Suppressor macrophage (primary cell): ENCODE data around the gene KCNH4.
"Not testable (repeated sequence)": the region's sequence is repeated elsewhere in the genome, so short reads cannot be mapped to it uniquely, and the experiment has no call there.

Source experiments
- DNase-seq, 4 experiments: peaks; one replicate each; pipeline ENCODE4 v3.0.0-alpha.2; 2020 to 2022

Gene KCNH4

DNA sequence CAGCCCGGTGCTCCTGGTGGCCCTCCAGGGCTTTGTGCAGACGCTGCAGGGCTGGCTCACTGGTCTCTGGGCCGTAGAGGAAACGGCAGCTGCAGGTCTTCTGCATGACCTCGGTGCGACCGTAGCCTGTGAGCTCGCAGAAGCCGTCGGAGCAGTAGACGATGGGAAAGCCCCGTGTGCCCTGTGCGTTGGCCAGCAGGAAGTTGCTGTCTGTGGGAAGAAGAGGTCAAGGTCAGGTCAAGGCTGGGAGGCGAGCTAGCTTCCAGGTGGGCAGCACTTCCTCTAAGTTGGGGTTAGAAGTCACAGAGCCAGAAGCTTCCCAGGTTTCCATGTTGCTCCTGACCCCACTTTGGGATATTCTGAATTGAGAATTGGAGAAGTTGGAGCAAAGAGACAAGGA is 2.1 kb downstream of the KCNH4 start:
- DNase-seq: peak; percentile 82 to 91 (median 90)

DNA sequence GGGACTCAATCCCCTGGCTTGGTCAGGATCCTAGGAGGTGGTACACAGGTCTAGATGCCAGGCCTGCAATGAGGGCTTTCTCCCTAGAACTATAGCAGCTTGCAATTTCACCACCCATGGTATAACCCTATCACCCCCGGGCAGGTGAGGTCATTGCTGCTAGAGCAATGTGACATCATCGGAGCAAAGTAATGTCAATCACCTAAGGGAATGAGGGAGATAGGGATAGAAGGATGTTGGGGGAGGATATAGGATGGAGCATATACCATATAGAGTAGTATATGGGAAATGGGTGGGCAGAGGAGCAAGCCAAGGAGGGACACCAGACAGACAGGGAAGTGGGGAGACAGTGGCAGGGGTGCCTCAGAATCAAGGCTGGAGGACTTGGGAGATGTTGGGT is 3.3 kb downstream of the KCNH4 start:
- DNase-seq: peak in 2 of 4 experiments; percentile 39 to 43

DNA sequence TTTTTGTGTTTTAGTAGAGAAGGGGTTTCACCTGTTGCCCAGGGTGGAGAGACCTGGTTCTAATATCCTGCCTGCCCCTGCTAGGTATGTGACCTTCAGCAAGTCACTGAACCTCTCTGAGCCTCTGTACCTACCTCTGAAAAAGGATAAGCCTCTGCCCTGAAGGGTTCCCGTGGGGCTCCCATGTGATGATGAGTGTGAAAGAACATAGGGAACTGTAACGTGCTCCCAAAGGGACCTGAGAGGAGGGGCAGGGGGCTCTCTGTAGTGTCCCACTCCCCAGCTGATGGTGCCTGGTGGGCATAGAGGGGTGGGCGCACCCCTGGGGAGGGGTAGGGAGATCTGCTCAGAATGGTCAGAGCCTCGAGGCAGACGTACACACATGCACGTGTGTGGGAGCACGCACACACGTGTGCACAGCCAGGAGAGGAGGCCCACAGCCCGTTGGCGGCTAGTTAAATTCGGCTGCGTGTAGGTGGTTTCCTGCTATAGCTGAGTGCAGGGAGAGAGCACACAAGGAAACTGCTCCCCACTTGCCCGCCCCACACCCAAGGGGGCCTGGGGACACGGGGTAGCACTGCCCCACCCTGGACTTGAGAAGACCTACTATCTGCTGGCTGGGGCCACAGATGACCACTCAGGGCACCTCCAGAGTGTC is 6.7 kb downstream of the KCNH4 start:
- peak in 1 of 4 experiments; percentile 17 for DNase-seq

DNA sequence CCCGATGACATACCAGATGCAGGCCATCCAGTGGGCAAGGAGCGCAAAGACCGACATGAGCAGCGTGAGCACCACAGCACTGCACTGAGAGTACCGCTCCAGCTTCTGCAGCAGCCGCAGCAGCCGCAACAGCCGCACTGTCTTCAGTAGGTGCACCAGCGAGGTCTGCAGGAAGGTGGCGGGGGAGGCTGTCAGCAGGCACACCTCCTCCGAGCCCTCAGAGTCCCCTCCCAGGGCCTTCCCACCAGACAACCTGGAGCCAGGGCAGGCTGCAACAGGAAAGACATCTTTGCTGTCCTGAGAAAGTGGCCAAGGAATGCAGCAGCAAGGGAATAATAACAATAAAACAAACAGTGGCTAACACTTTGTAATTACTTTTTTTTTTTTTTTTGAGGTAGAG is 9.1 kb downstream of the KCNH4 start:
- DNase-seq: no peak

DNA sequence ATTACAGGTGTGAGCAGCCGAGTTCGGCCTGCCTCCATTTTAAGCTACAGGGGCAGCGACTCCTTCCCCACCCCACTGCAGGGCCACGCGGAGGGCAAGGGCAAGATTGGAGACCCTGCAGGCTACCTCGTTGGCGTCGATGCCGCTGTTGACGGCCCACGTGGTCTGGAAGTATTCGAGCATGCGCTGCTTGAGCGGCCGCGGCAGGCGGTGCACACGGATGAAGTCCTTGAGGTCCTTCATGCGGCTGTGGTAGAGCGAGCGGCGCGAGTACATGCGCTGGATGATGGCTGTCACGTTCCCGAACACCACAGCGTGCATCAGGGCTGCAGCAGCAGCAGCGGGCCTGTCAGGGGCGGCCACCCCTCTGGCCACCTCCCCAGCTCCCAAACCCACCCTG is 11.6 kb downstream of the KCNH4 start:
- DNase-seq: no peak

DNA sequence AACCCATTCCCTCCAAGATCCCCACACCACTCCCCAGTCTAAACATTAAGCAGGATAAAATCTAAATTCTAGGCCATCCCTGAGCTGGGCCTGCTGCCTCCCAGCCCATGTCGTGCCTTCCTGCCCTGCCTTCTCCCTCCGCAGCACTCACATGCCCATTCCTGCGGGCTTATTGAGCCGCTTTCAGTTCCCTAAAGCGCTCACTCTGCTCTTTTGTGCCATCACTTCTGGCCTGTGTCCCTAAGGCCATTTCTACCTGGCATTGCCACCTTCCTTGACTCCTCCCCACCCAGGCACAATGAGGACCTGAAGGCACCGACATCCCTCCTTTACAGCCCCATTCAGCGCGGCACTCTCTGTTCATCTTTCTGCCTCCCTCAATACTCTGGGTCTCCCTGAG is 13.1 kb downstream of the KCNH4 start:
- peak; percentile 52 to 81 (median 72) for DNase-seq

DNA sequence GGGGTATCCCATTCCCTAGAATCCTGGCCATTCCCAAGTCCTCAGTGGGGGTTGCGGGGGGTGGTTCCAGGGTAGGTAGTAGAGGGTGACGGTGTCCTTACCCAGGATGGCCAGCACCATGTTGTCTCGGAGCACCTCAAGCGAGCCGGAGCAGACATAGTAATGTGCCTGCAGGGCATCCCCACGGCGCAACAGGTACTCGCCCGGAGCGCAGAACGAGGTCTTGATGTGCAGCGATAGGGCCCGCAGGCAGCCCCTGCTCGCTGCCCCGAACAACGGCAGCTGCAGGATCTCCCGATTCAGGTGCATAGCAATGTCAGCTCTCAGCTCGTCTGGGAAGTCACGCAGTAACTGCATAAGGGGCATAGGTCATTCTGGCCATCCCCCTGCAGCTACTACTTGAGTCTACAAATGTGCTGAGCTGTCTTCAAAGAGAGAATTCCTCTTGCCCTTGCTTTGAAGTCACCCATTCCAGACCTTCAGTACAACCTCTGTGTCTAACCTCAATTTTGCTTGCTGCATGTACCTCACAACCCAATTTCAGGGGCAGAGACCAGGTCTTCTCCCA is 14.7 kb downstream of the KCNH4 start:
- DNase-seq: peak in 1 of 4 experiments; percentile 7

DNA sequence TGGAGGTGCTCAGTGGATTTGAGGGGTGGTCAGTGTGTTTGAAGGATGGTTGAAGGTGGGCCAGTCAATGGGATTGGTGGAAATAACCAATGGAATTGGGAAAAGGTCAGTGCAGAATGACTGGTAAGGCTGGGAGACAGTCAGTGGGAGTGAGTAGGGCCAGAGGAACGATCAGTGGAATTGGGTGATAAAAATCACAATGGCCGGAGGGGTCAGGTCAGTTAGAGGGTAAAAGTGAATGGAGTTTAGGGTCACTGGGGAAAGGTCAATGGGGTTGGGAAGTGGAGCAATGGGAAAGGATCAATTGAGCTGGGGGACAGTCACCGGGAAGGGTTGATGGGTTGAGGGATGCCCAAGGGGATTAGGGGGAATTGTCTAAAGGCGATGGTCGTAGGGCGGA is 15.2 kb downstream of the KCNH4 start:
- DNase-seq: no peak

DNA sequence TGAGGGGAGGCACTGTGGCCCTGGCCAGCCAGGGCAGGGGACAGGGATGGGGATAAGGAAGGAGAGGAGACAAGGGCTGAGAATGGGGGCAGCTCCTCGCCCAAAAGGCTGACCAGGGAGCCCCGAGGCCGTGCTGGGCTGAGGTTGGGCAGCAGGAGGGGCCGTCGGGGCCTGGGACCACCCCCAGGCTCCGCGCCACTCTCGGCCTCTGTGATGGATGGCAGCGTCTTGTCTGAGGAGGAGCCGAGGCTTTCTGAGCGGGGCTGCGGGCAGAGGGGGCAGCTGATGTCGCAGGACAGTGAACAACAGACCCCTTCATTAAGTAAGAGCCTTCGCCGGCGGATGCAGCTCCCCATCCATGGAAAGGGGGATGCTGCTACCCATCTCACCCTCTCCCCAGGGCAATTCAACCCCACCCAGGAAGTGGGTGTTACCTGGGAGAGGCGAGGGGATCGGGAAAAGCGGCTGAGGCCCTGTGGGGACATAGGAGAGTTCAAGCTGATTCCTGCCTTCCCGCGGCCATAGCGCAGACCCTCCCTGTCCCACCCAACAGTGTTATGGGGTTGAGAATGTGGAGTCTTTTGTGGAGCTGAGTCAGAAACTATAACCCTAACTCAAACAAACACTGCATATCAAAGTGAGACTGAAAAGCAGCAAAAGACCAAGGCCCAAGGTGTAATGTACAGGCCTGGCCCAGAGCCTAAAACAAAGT is 17.1 kb downstream of the KCNH4 start:
- no peak for DNase-seq

DNA sequence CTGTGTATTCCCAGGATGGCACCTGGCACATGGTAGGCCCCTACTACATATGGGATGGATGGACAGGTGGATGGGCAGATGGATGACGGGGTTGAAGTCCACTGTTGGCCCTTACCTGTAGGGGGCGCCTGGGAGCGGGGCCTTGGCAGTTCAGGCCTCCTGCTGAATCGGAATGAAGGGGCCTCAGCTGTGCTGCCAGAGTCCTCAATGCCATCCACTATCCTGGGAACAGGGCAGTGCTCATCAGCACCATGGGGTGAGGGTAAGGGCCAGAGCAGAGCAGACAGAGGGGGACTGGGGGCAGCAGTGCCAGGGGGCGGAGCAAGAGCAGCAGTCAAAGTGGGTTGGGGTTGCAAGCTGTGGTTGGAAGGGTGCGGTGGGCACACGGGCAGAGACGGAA is 17.8 kb downstream of the KCNH4 start:
- DNase-seq: peak in 2 of 4 experiments; percentile 24 to 58

DNA sequence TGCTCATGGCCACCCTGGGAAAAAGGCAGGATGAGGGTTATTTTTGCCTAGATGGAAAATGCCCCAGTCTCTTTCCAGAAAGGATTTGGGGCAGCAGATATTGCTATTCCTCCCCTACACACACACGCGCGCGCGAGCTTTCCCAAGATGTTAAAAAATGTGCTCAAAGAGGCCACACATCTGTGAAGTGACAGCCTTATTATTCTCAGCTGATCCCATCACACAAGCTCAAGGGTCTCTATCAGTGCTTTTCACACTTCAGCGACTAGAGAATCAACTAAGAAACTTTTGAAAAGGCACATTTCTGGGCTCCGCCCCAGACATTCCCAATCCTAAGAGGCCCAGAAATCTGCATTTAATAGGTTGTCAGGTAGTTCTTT is 20.4 kb downstream of the KCNH4 start:
- no peak for DNase-seq

DNA sequence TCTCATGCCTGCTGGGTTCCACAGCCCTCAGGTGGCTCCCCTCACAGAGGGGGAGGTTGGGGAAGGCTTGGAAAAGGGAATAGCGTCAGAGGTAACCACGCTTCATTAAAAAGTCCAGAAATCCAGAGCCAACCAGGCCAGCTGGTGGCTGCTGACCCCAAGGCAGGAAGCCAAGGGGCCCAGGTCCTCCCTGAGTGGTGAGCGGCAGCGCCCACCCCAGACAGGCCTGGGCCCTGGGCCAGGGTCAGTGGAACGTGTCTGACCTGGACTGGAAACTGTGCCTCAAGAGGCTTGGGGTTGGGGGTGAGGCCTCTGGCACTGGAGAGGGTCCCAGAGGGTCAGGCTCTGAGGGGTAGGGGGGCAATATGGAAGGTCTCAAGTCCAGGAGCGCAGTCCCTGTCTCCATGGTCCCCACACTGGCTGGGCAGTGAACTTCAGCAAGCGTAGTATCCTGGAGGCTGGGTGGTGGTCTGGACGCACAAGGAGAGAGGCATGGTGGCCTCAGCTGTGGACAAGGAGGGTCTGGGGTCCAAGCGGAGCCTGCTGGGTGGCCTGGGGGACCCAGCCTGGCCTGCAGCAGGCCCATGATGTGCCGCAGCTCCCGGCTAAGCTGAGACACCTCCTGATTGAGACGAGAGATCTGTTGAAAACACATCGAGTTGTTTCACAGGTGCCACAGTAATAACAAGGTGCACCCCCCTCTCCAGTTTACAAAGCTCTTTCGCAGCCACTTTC is 21.0 kb downstream of the KCNH4 start:
- no peak for DNase-seq

DNA sequence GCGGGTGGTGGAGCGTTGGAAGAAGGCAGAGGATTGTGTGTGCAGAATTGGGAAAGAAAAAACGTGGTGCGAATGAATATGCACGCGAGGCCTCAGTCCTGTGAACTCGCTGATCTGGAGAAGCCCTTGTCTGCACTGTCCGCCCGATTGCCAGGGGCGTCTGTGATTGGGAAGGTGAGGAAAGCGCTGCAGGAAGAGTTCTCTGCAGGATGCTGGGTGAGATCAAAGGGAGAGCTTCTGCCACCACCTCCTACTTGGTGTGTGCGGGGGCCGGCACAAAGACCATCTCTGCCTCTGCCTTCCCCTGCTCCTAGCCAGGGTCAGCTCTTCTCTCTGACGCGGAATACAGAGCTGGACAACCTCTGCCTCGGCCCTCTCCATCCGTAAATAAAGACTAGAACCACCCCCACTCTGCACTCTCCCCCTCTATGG is 25.3 kb downstream of the KCNH4 start:
- no peak for DNase-seq

DNA sequence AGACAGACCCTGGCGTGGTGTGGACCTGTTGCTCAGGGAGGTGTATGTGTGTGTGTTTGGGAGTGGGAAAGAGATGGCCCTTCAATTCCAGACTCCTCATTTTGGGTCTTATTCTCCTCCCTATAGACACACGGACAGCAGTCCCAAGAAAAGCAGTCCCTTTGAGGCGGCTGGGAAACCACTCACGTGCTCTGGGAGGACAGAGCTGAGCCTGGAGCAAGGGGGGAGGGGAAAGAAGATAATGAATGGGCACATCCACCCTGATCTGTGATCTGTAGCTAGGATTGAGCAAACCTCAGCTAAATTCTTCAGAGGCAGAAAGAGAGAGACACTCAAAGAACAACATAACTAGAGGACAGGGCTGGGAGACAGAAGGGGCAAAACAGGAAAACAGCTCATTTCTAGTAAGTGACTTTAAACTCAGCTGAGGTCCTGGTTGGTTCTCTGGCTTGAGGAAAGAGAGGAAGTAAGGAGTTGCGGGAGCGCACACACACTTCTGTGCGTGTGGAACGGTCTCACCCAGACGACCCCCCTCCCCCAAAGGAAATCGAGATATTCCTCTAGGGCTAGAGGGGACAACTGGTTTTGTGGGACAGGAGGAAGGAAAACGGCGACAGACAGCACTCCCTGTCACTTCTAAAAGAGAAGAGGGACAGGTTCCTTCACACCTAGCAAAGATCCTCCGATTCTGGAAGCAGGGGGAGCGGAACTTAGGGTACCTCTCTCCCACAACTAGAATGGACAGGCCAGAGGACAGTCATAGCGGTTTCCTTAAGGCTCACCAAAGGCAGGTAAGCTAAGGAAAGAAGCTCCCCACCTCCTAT is 26.8 kb downstream of the KCNH4 start:
- peak; percentile 61 to 75 (median 69) for DNase-seq

DNA sequence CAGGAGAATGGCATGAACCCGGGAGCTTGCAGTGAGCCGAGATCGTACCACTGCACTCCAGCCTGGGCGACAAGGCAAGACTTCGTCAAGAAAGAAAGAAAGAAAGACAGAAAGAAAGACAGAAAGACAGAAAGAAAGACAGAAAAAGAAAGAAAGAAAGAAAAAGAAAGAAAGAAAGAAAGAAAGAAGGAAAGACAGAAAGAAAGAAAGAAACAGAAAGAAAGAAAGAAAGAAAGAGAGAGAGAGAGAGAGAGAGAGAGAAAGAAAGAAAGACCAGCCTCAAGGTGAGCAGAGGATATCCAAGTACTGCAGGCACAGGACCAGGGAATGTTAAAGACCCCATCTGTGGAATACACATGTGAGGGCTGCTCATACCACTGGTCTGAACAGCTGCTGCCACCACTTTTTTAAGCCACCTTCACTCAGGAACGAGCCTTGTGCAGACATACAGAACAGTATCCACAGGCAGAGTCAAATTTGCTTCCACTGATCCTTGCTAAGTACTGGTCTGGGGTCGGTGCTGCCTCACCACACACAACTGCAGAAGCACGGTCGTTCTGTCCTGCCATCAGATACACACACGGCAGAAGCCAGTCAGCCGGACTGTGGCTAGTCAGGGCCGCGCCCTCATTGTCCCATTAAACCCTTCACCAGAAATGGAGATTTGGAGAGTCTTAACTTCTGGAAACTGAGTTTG is 33.9 kb downstream of the KCNH4 start:
- DNase-seq: no peak

DNA sequence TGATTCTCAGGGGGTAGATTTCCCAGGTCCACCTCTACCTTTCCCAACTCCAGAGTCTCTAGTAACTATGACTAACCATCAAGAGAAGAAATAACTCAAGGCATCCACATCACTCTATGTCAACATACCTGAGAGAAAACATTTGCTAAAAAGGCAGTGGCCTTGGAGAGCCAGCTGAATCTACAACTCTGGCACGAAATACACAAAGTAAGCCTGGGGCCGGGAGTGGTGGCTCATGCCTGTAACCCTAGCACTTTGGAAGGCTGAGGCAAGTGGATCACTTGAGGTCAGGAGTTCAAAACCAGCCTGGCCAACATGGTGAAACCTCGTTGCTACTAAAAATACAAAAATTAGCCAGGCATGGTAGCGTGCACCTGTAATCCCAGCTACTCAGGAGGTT is 37.8 kb downstream of the KCNH4 start:
- DNase-seq: not testable (repeated sequence)

DNA sequence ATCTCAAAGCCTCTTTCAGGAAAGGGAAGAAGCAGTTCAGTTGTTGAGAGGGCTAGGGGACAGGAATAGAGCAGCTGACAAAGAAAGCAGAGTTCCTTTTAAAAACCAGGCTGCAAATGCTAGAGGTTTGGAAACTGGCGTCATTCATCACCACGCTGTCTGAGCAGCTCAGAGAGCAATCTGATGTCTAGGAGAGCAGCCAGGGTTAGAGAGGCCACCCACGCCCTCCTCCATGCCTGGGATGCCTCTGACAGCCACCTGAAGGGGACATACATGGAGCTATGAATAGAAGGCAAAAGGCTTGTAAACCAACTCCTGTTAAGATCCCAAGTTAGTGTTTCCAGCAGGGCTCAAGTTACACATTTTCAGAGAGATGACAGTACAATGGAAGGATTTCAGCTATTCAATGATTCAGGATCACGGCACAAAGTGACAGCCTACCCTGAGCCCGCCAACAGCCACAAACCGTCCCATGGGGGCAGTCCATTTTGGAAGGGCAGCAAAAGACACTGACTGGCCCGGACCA is 38.5 kb downstream of the KCNH4 start:
- peak; percentile 45 to 67 (median 58) for DNase-seq

DNA sequence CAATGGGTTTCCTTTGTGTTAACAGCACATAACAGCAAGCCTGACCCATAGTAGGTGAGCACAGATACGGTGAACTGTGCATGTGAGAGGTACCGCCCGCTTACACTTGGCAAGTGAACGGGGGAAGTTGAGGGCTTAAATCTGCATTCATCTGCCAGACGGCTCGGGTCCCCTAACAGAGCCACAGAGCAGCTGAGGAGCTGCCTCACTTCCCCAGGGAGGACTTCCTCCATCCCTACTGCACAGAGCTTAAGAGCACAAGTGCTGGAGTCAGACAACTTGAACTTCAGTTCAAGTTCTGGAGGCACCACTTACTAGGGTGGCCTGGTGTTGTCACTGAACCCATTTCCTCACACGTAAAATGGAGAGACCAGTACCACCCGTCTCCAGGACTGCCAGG is 39.6 kb downstream of the KCNH4 start:
- peak; percentile 50 to 69 (median 64) for DNase-seq

DNA sequence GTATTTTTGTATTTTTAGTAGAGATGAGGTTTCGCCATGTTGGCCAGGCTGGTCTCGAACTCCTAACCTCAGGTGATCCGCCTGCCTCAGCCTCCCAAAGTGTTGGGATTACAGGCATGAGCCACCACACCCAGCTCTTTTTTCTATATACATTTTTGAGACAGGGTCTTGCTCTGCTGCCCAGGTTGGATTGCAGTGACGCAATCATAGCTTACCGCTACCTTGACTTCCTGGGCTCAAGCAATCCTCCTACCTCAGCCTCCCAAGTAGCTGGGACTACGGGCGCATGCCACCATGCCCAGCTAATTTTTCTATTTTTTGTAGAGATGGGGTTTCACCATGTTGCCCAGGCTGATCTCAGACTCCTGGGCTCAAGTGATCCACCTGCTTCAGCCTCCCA is 40.3 kb downstream of the KCNH4 start:
- not testable (repeated sequence) for DNase-seq

DNA sequence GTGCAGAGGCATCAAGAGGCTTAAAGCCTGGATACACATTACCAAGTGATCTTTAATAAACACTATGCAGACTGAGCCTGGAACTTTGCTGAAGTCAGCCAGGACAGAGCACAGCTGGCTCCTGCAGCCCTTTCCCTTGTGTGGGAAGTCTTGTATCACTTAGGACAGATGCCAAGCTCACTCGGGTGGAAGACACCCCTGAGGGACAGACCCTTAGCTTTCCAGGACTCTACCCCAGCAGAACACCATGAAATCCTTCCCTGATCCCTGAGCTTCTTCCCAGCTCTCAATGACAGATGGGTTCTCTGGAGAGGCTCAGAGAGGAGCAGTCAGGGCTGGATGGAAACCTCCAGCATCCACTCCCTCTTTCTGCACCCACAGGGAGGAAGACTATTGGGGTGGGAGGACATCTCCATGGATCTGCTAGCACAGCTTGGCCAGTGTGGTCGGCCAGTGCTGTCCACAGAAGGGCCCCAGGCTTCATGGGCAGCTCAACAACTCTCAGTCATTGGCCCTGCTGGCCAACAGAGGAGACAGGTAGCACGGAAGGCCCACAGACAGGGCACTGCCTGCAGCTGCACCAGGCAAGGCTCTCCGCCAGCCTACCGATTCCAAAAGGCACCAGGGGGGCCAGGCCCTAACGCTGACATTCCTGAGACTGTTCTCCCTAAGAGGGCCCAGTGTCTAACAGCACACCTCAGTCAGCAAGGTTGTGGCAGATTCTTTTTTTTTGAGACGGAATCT is 42.0 kb downstream of the KCNH4 start:
- no peak for DNase-seq

DNA sequence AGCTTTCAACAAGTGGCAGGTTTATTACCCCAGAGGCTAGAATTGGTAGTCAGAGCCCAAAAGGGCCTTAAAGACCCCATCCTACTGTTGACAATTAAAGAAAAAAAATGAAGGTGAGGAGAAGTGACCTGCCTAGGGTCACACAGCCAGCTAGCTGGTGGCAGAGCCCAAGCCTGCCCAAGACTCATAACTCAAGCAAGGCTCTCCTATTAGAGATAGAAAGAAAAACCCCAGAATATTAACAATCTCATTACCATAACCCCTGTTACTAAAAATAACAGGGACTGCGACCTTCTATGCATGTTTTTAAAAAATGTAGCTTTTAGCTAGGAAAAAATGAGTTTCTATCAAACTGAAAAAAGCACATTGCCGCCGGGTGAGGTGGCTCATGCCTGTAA is 44.3 kb downstream of the KCNH4 start:
- no peak for DNase-seq
